Measurements from ENCODE around the gene HIVEP2. TPM values are rescaled to one million over a fixed set of nuclear protein-coding genes. Genes with fewer than 3 reads are reported as not detected.

Gene HIVEP2, protein sequence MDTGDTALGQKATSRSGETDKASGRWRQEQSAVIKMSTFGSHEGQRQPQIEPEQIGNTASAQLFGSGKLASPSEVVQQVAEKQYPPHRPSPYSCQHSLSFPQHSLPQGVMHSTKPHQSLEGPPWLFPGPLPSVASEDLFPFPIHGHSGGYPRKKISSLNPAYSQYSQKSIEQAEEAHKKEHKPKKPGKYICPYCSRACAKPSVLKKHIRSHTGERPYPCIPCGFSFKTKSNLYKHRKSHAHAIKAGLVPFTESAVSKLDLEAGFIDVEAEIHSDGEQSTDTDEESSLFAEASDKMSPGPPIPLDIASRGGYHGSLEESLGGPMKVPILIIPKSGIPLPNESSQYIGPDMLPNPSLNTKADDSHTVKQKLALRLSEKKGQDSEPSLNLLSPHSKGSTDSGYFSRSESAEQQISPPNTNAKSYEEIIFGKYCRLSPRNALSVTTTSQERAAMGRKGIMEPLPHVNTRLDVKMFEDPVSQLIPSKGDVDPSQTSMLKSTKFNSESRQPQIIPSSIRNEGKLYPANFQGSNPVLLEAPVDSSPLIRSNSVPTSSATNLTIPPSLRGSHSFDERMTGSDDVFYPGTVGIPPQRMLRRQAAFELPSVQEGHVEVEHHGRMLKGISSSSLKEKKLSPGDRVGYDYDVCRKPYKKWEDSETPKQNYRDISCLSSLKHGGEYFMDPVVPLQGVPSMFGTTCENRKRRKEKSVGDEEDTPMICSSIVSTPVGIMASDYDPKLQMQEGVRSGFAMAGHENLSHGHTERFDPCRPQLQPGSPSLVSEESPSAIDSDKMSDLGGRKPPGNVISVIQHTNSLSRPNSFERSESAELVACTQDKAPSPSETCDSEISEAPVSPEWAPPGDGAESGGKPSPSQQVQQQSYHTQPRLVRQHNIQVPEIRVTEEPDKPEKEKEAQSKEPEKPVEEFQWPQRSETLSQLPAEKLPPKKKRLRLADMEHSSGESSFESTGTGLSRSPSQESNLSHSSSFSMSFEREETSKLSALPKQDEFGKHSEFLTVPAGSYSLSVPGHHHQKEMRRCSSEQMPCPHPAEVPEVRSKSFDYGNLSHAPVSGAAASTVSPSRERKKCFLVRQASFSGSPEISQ (N-terminal part only)
- 2.1 to 5.0 TPM (median 3.6 TPM) in 5 replicates for total RNA-seq (2022; extraction: Qiagen RNA extraction)

DNA sequence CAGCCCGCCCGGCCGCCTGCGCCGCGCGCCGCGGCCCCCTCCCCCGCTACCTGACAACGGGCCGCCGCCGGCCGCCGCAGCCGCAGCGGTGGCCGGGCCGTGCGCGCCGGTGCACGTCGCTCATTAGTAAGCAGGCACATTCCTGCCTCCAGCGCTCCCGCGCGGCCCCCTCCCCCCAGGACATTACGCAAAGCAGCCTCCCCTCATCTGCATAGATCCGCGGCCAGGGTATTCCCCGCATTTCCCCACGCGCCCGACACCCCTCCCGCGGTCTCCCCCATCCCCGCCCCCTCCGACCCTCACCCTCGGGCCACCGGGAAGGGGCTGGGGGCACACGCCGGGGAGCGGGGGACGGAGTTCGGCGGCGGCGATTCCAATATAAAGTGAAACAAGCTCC, at the start of gene HIVEP2:
HIVEP2 (minus strand) TSS at position 128 of the 397 bp plus-strand sequence. CDS start 170,438 bp downstream, outside the sequence.

Other genes starting within 250 kb of the HIVEP2 start
- 22.3 to 25.9 TPM (median 24.3 TPM) in 5 replicates for gene AIG1, start 115.7 kb upstream of the HIVEP2 start, total RNA-seq (2022; extraction: Qiagen RNA extraction)

Measured in A549 treated with Hydrocortisone at 1 μM for 4 hours (cell line).